ENCODE results near the gene HOXB13. TPM values are rescaled to one million over a fixed set of nuclear protein-coding genes. Genes with fewer than 3 reads are reported as not detected.
"Not testable (repeated sequence)": the region's sequence is repeated elsewhere in the genome, so short reads cannot be mapped to it uniquely, and the experiment has no call there.

The HOXB13 gene
- total RNA-seq, 1 donor from 2014 or later = not detected

- DNase-seq (ENCODE audit: low spot score) = no peak
- intact Hi-C loops (cut with DNase I) = no loop called here
- no peak for ATAC-seq
Measured at GRCh38 chr17:48718761-48719641, 9.5 kb downstream of the HOXB13 start.

- no peak for ATAC-seq
- intact Hi-C loops (cut with DNase I) = no loop called here
- DNase-seq (ENCODE audit: low spot score) = no peak
Measured at GRCh38 chr17:48718227-48718760, 10.3 kb downstream of the HOXB13 start.

GRCh38 chr17:48717367-48718226 lies 11.0 kb downstream of the HOXB13 start:
- ATAC-seq (no peak), DNase-seq (ENCODE audit: low spot score) (no peak)
- intact Hi-C loops (cut with DNase I) = no loop called here

GRCh38 chr17:48716549-48716948 lies 12.0 kb downstream of the HOXB13 start:
- DNase-seq (ENCODE audit: low spot score); intact Hi-C loops (cut with DNase I); ATAC-seq: not testable (repeated sequence)

GRCh38 chr17:48715496-48716399 lies 12.8 kb downstream of the HOXB13 start:
- intact Hi-C loops (cut with DNase I) = no loop called here
- DNase-seq (ENCODE audit: low spot score) (no peak), ATAC-seq (no peak)

- ATAC-seq = no peak
- no peak for DNase-seq (ENCODE audit: low spot score)
- intact Hi-C loops (cut with DNase I) = no loop called here
Measured at GRCh38 chr17:48711128-48711527, 17.4 kb downstream of the HOXB13 start.

GRCh38 chr17:48704361-48705248 lies 23.9 kb downstream of the HOXB13 start:
- intact Hi-C loops (cut with DNase I) = no loop called here
- ATAC-seq (no peak), DNase-seq (ENCODE audit: low spot score) (no peak)

GRCh38 chr17:48701864-48702532 lies 26.6 kb downstream of the HOXB13 start:
- intact Hi-C loops (cut with DNase I) = no loop called here
- ATAC-seq (no peak), DNase-seq (ENCODE audit: low spot score) (no peak)

- intact Hi-C loops (cut with DNase I) = no loop called here
- no peak for ATAC-seq
- no peak for DNase-seq (ENCODE audit: low spot score)
Measured at GRCh38 chr17:48693178-48693577, 35.4 kb downstream of the HOXB13 start.

- intact Hi-C loops (cut with DNase I) = no loop called here
- ATAC-seq (no peak), DNase-seq (ENCODE audit: low spot score) (no peak)
Measured at GRCh38 chr17:48692049-48692448, 36.5 kb downstream of the HOXB13 start.

- intact Hi-C loops (cut with DNase I) = no loop called here
- DNase-seq (ENCODE audit: low spot score) (no peak), ATAC-seq (no peak)
Measured at GRCh38 chr17:48690655-48691054, 37.9 kb downstream of the HOXB13 start.

- DNase-seq (ENCODE audit: low spot score) = no peak
- intact Hi-C loops (cut with DNase I) = no loop called here
- ATAC-seq = no peak
Measured at GRCh38 chr17:48681609-48682008, 46.9 kb downstream of the HOXB13 start.

GRCh38 chr17:48679385-48680096 lies 49.0 kb downstream of the HOXB13 start:
- intact Hi-C loops (cut with DNase I) = loop anchor here (10.0 kb wide), 1 partner anchor 115 kb away; no protein-coding TSS in a partner anchor
- ATAC-seq (no peak), DNase-seq (ENCODE audit: low spot score) (no peak)

- ATAC-seq = peak; percentile 72
- peak; percentile 70 for DNase-seq (ENCODE audit: low spot score)
- intact Hi-C loops (cut with DNase I) = loop anchor here (10.0 kb wide), 1 partner anchor 116 kb away; no protein-coding TSS in a partner anchor
Measured at GRCh38 chr17:48678141-48678971, 50.2 kb downstream of the HOXB13 start.

- ATAC-seq = no peak
- intact Hi-C loops (cut with DNase I) = loop anchor here (10.0 kb wide), 1 partner anchor 118 kb away; no protein-coding TSS in a partner anchor
- no peak for DNase-seq (ENCODE audit: low spot score)
Measured at GRCh38 chr17:48676963-48677558, 51.5 kb downstream of the HOXB13 start.

Measured in sciatic nerve (tissue), 2 donors.